ENCODE data around the gene CLDND2.

DNA sequence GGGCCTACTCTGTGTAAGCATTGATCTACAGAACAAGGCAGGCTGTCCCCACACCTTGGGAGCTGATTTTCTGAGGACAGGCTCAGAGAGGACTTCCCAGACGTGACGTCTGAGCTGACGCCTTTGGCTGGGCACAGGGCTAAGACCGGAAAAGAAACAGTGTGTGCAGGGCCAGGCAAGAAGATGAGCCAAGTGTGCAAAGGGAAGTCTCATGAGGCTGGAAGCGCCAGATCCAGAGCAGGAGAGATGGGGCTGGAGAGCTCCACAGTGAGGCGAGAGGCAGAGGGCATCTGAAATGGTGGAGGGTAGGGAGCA lies 44.7 kb downstream of the CLDND2 start:
- TF ChIP-seq POLR2A (IDR thresholded peaks at IDR 0.05) = no peak
- TF ChIP-seq, protein P1, sequence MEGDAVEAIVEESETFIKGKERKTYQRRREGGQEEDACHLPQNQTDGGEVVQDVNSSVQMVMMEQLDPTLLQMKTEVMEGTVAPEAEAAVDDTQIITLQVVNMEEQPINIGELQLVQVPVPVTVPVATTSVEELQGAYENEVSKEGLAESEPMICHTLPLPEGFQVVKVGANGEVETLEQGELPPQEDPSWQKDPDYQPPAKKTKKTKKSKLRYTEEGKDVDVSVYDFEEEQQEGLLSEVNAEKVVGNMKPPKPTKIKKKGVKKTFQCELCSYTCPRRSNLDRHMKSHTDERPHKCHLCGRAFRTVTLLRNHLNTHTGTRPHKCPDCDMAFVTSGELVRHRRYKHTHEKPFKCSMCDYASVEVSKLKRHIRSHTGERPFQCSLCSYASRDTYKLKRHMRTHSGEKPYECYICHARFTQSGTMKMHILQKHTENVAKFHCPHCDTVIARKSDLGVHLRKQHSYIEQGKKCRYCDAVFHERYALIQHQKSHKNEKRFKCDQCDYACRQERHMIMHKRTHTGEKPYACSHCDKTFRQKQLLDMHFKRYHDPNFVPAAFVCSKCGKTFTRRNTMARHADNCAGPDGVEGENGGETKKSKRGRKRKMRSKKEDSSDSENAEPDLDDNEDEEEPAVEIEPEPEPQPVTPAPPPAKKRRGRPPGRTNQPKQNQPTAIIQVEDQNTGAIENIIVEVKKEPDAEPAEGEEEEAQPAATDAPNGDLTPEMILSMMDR (IDR thresholded peaks at IDR 0.05) = no peak

Measured in adrenal gland (tissue), 5 donors.